ENCODE data around the gene TCP11X1. TPM values are rescaled to one million over a fixed set of nuclear protein-coding genes. Genes with fewer than 3 reads are reported as not detected.
A peak's percentile ranks its signal among the peaks of the same experiment; 100 is the strongest.
"Not testable (repeated sequence)": the region's sequence is repeated elsewhere in the genome, so short reads cannot be mapped to it uniquely, and the experiment has no call there.

Gene TCP11X1
- not detected in 2 replicates for total RNA-seq (2013; cell fraction: nucleolus; rRNA removed)
- not detected in 2 replicates for total RNA-seq (2014; rRNA removed)
- total RNA-seq (2014; rRNA removed; fragmentation: Illumina TruSeq; extraction: Trizol): not detected in 2 replicates
- total RNA-seq (2021): not detected in 2 replicates
- not detected for polyA plus RNA-seq (2011; ENCODE audit: low read depth)
- polyA plus RNA-seq (2011; rRNA removed): not detected in 2 replicates
- not detected in 2 replicates for polyA plus RNA-seq (2011; cell fraction: cytosol; rRNA removed)
- polyA plus RNA-seq (2011; cell fraction: nucleus; rRNA removed): not detected in 2 replicates
- not detected in 2 replicates for polyA plus RNA-seq (2012)
- not detected in 2 replicates for polyA plus RNA-seq (2014; fragmentation: Illumina TruSeq; extraction: Trizol)
- polyA plus RNA-seq (2014; fragmentation: Nextera tagmentation; extraction: Ambion mirVana): not detected
- not detected in 2 replicates for polyA plus RNA-seq (2014; rRNA removed)
- polyA plus RNA-seq (2016; fragmentation: Nextera tagmentation; extraction: Ambion mirVana): not detected
- not detected in 2 replicates for polyA minus RNA-seq (2011; rRNA and poly(A)+ RNA removed)
- polyA minus RNA-seq (2011; cell fraction: cytosol; rRNA and poly(A)+ RNA removed): not detected in 2 replicates
- polyA minus RNA-seq (2011; cell fraction: nucleus; rRNA and poly(A)+ RNA removed): not detected in 2 replicates
- not detected for Bru-seq, nascent RNA
- percentile 8 among the genes with signal in this experiment for BruChase-seq, experiment 1, labeled RNA remaining after a 6-hour chase
- not detected for BruChase-seq, experiment 2, labeled RNA remaining after a 2-hour chase
- long read RNA-seq, experiment 1: 0 reads
- long read RNA-seq, experiment 2: 0 reads

DNA sequence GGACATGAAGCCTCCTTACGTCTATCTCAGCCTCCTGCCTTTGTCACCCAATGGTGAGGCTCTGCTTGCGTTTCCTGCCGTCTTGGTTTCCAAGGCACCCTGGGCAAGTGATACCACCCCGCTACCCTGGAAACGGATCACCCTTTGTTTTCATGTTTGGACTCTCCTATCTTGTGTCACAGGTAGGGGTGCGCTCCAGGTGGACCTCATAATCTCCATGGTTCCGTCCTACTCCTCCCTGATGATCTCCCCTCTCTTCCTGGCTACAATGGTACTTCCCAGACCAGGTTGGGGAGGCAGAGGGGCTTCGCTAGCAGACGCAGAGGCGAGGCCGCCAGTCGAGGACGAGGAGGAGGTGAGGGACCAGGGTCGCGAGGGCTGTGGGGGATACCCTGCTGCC is at the start of gene TCP11X1:
TCP11X1 (plus strand) TSS at position 316 of the 400 bp plus-strand sequence.
- DNase-seq (ENCODE audit: low read depth, low spot score); H3K27ac ChIP-seq (ENCODE audit: control insufficient read depth, insufficient read depth); H3K27me3 ChIP-seq (replicated peaks in 1 of 2; ENCODE audit: control insufficient read depth in 2 of 2, insufficient read depth in 2 of 2, low read length in 1 of 2); H3K4me2 ChIP-seq (ENCODE audit: control insufficient read depth, insufficient read depth); H2AFZ ChIP-seq (ENCODE audit: control insufficient read depth, low read depth, low read length); H3K36me3 ChIP-seq (ENCODE audit: control insufficient read depth in 2 of 2, insufficient read depth in 2 of 2, low read length in 1 of 2); H3K4me3 ChIP-seq; H3K9ac ChIP-seq (ENCODE audit: control insufficient read depth, insufficient read depth, low read length); intact Hi-C loops (cut with micrococcal nuclease; ENCODE audit: unreplicated experiment); H3K79me2 ChIP-seq (ENCODE audit: control insufficient read depth, insufficient read depth, low read length); ATAC-seq; in situ Hi-C loops (cut with MboI); RAD21 ChIA-PET (ENCODE audit: unreplicated experiment); H4K20me1 ChIP-seq (ENCODE audit: control insufficient read depth, insufficient read depth); POLR2A ChIA-PET; CTCF ChIA-PET; H3K4me1 ChIP-seq (ENCODE audit: control insufficient read depth, insufficient read depth, low read length); H3K9me3 ChIP-seq (replicated peaks; ENCODE audit: control insufficient read depth, insufficient read depth, low read length); SMC1A ChIA-PET (ENCODE audit: uncharacterized antibody, unreplicated experiment); FAIRE-seq; BruUV-seq (replicated peaks): not testable (repeated sequence)
- no CpG with 5 or more reads among the region's 15 CpGs for WGBS (ENCODE audit: insufficient coverage, insufficient replicate concordance, low lambda C conversion rate, missing lambda C conversion rate)

DNA sequence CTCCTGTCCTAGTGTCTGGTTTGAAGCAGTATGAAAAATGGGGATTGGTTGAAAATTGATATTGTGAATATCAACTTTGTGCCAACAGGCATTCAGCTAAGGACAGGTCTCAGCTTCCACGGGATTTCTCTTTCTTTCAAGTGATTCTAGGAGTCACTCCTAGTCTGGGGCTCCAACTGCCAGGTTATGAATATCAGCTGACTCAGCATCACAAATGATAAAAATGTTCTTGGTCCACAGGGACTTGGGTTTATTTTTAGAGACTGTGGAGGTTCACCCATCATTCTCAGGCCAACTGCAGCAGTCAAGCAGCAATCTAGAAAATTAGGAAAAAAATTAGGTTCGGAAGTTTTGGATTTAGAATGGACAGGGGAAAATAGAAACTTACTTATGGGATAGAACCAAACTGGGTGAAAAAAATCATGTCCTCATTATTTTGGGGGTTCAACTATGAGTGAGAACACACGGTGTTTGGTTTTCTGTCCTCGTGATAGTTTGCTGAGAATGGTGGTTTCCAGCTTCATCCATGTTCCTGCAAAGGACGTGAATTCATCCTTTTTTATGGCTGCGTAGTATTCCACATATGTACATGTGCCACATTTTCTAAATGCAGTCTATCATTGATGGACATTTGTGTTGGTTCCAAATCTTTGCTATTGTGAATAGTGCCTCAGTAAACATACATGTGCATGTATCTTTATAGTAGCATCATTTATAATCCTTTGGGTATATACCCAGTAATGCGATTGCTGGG is 29.0 kb upstream of the TCP11X1 start:
- H4K20me1 ChIP-seq (ENCODE audit: control insufficient read depth, insufficient read depth): no peaks in the 10 kb centered on the region
- H3K27me3 ChIP-seq (replicated peaks in 1 of 2; ENCODE audit: control insufficient read depth in 2 of 2, insufficient read depth in 2 of 2, low read length in 1 of 2): no peaks in the 10 kb centered on the region
- ChIA-PET POLR2A (no interaction called here), CTCF (no interaction called here), SMC1A (ENCODE audit: uncharacterized antibody, unreplicated experiment) (no interaction called here), RAD21 (ENCODE audit: unreplicated experiment) (no interaction called here)
- H3K4me3 ChIP-seq: no peak overlapping the region
- H3K27ac ChIP-seq (ENCODE audit: control insufficient read depth, insufficient read depth): no peak overlapping the region
- H3K9ac ChIP-seq (ENCODE audit: control insufficient read depth, insufficient read depth, low read length): no peak overlapping the region
- H3K4me2 ChIP-seq (ENCODE audit: control insufficient read depth, insufficient read depth): no peak overlapping the region
- FAIRE-seq (no peak), ATAC-seq (no peak), DNase-seq (ENCODE audit: low read depth, low spot score) (no peak)
- no peak overlapping the region for H2AFZ ChIP-seq (ENCODE audit: control insufficient read depth, low read depth, low read length)
- no peaks in the 10 kb centered on the region for H3K36me3 ChIP-seq (ENCODE audit: control insufficient read depth in 2 of 2, insufficient read depth in 2 of 2, low read length in 1 of 2)
- no peaks in the 10 kb centered on the region for H3K9me3 ChIP-seq (replicated peaks; ENCODE audit: control insufficient read depth, insufficient read depth, low read length)
- in situ Hi-C loops (cut with MboI): no loop called here
- no TSS peak for BruUV-seq (replicated peaks)
- intact Hi-C loops (cut with micrococcal nuclease; ENCODE audit: unreplicated experiment): no loop called here
- 18% methylated on average over 7 of the region's 7 CpGs for WGBS (ENCODE audit: insufficient coverage, insufficient replicate concordance, low lambda C conversion rate, missing lambda C conversion rate)
- no peaks in the 10 kb centered on the region for H3K79me2 ChIP-seq (ENCODE audit: control insufficient read depth, insufficient read depth, low read length)
- no peaks in the 10 kb centered on the region for H3K4me1 ChIP-seq (ENCODE audit: control insufficient read depth, insufficient read depth, low read length)
- TF ChIP-seq MYC (IDR thresholded peaks at IDR 0.05; ENCODE audit: insufficient read depth, insufficient read length, insufficient replicate concordance, low read length, severe bottlenecking) (no peak), JUNB (IDR thresholded peaks at IDR 0.05) (no peak), NFXL1 (IDR thresholded peaks at IDR 0.05; ENCODE audit: borderline replicate concordance) (no peak), POLR2A (IDR thresholded peaks at IDR 0.05; ENCODE audit: low read depth, low read length) (no peak), SMAD1 (IDR thresholded peaks at IDR 0.05; ENCODE audit: low read depth, partially characterized antibody) (no peak), SRF (IDR thresholded peaks at IDR 0.05; ENCODE audit: low read depth in 2 of 2, low read length in 2 of 2) (no peak), POU2F2 (IDR thresholded peaks at IDR 0.05; ENCODE audit: borderline replicate concordance, low read depth, low read length) (no peak)
- TF ChIP-seq, protein P1, sequence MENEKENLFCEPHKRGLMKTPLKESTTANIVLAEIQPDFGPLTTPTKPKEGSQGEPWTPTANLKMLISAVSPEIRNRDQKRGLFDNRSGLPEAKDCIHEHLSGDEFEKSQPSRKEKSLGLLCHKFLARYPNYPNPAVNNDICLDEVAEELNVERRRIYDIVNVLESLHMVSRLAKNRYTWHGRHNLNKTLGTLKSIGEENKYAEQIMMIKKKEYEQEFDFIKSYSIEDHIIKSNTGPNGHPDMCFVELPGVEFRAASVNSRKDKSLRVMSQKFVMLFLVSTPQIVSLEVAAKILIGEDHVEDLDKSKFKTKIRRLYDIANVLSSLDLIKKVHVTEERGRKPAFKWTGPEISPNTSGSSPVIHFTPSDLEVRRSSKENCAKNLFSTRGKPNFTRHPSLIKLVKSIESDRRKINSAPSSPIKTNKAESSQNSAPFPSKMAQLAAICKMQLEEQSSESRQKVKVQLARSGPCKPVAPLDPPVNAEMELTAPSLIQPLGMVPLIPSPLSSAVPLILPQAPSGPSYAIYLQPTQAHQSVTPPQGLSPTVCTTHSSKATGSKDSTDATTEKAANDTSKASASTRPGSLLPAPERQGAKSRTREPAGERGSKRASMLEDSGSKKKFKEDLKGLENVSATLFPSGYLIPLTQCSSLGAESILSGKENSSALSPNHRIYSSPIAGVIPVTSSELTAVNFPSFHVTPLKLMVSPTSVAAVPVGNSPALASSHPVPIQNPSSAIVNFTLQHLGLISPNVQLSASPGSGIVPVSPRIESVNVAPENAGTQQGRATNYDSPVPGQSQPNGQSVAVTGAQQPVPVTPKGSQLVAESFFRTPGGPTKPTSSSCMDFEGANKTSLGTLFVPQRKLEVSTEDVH (IDR thresholded peaks at IDR 0.05; ENCODE audit: low read depth, partially characterized antibody): no peak

Measured in GM12878 (cell line).